Renal cortical epithelial cell (primary cell): Measurements from ENCODE around the gene CLASP1. TPM values are rescaled to one million over a fixed set of nuclear protein-coding genes. Genes with fewer than 3 reads are reported as not detected.
"Not testable (repeated sequence)": the region's sequence is repeated elsewhere in the genome, so short reads cannot be mapped to it uniquely, and the experiment has no call there.

Experiments
- DNase-seq: peaks from one replicate; pipeline ENCODE4 v3.0.0-alpha.2; 2011; ENCODE audit warnings: low read depth
- total RNA-seq: library from RNA; depleted of rRNA; stranded (reverse); fragments of >200 nt; gene quantifications from 2 replicates; pipeline ENCODE4 v1.2.3, GENCODE V29; 2014

The CLASP1 gene
- total RNA-seq, 1 donor from 2014 or later: 124 TPM

GRCh38 chr2:121582272-121582671, 67.0 kb downstream of the CLASP1 start:
- DNase-seq: no peak

GRCh38 chr2:121579309-121579708, 70.0 kb downstream of the CLASP1 start:
- DNase-seq: no peak

GRCh38 chr2:121577381-121577780, 71.9 kb downstream of the CLASP1 start:
- DNase-seq: no peak

- no peak for DNase-seq
These were observed 73.0 kb downstream of the CLASP1 start for GRCh38 chr2:121576263-121576662.

- no peak for DNase-seq
These were observed 73.5 kb downstream of the CLASP1 start for GRCh38 chr2:121575800-121576199.

- peak; percentile 66 for DNase-seq
These were observed 78.6 kb downstream of the CLASP1 start for GRCh38 chr2:121570667-121571055.

- peak; percentile 84 for DNase-seq
These were observed 79.1 kb downstream of the CLASP1 start for GRCh38 chr2:121570036-121570666.

- DNase-seq: peak; percentile 63
These were observed 81.3 kb downstream of the CLASP1 start for GRCh38 chr2:121567957-121568409.

- DNase-seq: no peak
These were observed 81.8 kb downstream of the CLASP1 start for GRCh38 chr2:121567452-121567851.

- DNase-seq: no peak
These were observed 83.6 kb downstream of the CLASP1 start for GRCh38 chr2:121565389-121566250.

- DNase-seq: no peak
These were observed 84.4 kb downstream of the CLASP1 start for GRCh38 chr2:121564905-121565304.

GRCh38 chr2:121563754-121564153, 85.5 kb downstream of the CLASP1 start:
- not testable (repeated sequence) for DNase-seq

GRCh38 chr2:121562269-121563176, 86.7 kb downstream of the CLASP1 start:
- DNase-seq: peak; percentile 50

GRCh38 chr2:121561617-121562268, 87.5 kb downstream of the CLASP1 start:
- DNase-seq: peak; percentile 50

GRCh38 chr2:121558329-121558728, 90.9 kb downstream of the CLASP1 start:
- no peak for DNase-seq

- no peak for DNase-seq
These were observed 94.3 kb downstream of the CLASP1 start for GRCh38 chr2:121555008-121555407.

GRCh38 chr2:121552477-121553180, 96.6 kb downstream of the CLASP1 start:
- DNase-seq: not testable (repeated sequence)

- DNase-seq: no peak
These were observed 98.6 kb downstream of the CLASP1 start for GRCh38 chr2:121550669-121551068.

GRCh38 chr2:121547646-121548045, 101.6 kb downstream of the CLASP1 start:
- no peak for DNase-seq

GRCh38 chr2:121545913-121546312, 103.3 kb downstream of the CLASP1 start:
- DNase-seq: no peak

GRCh38 chr2:121545257-121545656, 104.0 kb downstream of the CLASP1 start:
- no peak for DNase-seq
